KOPT-K1 (cell line): Measurements from ENCODE around the gene SYTL4.

ENCODE experiments used
- H3K27ac ChIP-seq: fragments of 200-600 bp; sonication (generic); 2 replicates; pipeline ENCODE4 v1.5.1; 2016; ENCODE audit warnings: antibody characterized with exemption, mild to moderate bottlenecking, low read depth, low read length; ENCODE audit not compliant: poor library complexity, severe bottlenecking
- H3K36me3 ChIP-seq: fragments of 200-600 bp; sonication (generic); 2 replicates; pipeline ENCODE4 v1.5.1; 2017; ENCODE audit warnings: antibody characterized with exemption, mild to moderate bottlenecking, low read length, moderate library complexity; ENCODE audit not compliant: insufficient read depth
- H3K9me3 ChIP-seq: fragments of 200-600 bp; sonication (generic); 2 replicates; pipeline ENCODE4 v1.5.1; 2017; ENCODE audit warnings: antibody characterized with exemption, low read length, mild to moderate bottlenecking; ENCODE audit not compliant: insufficient read depth, poor library complexity, severe bottlenecking

Gene SYTL4

GRCh38 chrX:100645106-100645505 lies 86.8 kb downstream of the SYTL4 start:
- no peak overlapping the region for H3K27ac ChIP-seq
- H3K36me3 ChIP-seq, result no peaks in the 10 kb centered on the region
- no peaks in the 10 kb centered on the region for H3K9me3 ChIP-seq

- Histone ChIP-seq H3K27ac (no peak within 1 kb of the TSS), H3K36me3 (no peaks in the 10 kb centered on the region), H3K9me3 (no peaks in the 10 kb centered on the region)
Measured at GRCh38 chrX:100643956-100644860, 87.7 kb downstream of the SYTL4 start, which contains the start of gene SRPX2. SRPX2 (plus strand) TSS chrX:100644199; CDS start chrX:100646323, 2,124 bp downstream.

- Histone ChIP-seq H3K9me3 (no peaks in the 10 kb centered on the region), H3K36me3 (no peaks in the 10 kb centered on the region), H3K27ac (no peak overlapping the region)
Measured at GRCh38 chrX:100643212-100643611, 88.7 kb downstream of the SYTL4 start.

- no peaks in the 10 kb centered on the region for H3K9me3 ChIP-seq
- no peak overlapping the region for H3K27ac ChIP-seq
- H3K36me3 ChIP-seq, result no peaks in the 10 kb centered on the region
Measured at GRCh38 chrX:100642290-100642689, 89.6 kb downstream of the SYTL4 start.

GRCh38 chrX:100636321-100636991 lies 95.5 kb downstream of the SYTL4 start, which contains the start of gene TSPAN6:
TSPAN6 (minus strand) TSS chrX:100636806; CDS start chrX:100636694, 112 bp downstream.
- no peaks in the 10 kb centered on the region for H3K9me3 ChIP-seq
- no peak within 1 kb of the TSS for H3K27ac ChIP-seq
- no peaks in the 10 kb centered on the region for H3K36me3 ChIP-seq

GRCh38 chrX:100635989-100636320 lies 96.0 kb downstream of the SYTL4 start:
- no peaks in the 10 kb centered on the region for H3K36me3 ChIP-seq
- no peak overlapping the region for H3K27ac ChIP-seq
- no peaks in the 10 kb centered on the region for H3K9me3 ChIP-seq

GRCh38 chrX:100635040-100635439 lies 96.9 kb downstream of the SYTL4 start:
- Histone ChIP-seq H3K27ac (no peak overlapping the region), H3K9me3 (no peaks in the 10 kb centered on the region), H3K36me3 (no peaks in the 10 kb centered on the region)

GRCh38 chrX:100625985-100626491 lies 105.9 kb downstream of the SYTL4 start:
- Histone ChIP-seq H3K9me3 (no peaks in the 10 kb centered on the region), H3K27ac (no peak overlapping the region), H3K36me3 (no peaks in the 10 kb centered on the region)
